NOMO-1 treated with dmso at 0.1 percent for 144 hours (cell line): ENCODE results near the gene TNKS1BP1.

Experiments used
- DNase-seq: peaks from one replicate; lab custom pipeline; 2025; ENCODE audit not compliant: unreplicated experiment; lab: John Stamatoyannopoulos, UW

The TNKS1BP1 gene

GRCh38 chr11:57335023-57335342 is 10.2 kb upstream of the TNKS1BP1 start:
- no peak for DNase-seq

- no peak for DNase-seq
These were observed 8.1 kb upstream of the TNKS1BP1 start for GRCh38 chr11:57332694-57333440.

GRCh38 chr11:57331720-57332119 is 7.0 kb upstream of the TNKS1BP1 start:
- no peak for DNase-seq

GRCh38 chr11:57330029-57330428 is 5.3 kb upstream of the TNKS1BP1 start:
- DNase-seq = no peak

GRCh38 chr11:57327721-57328120 is 3.0 kb upstream of the TNKS1BP1 start:
- DNase-seq = no peak

- DNase-seq = no peak
These were observed 940 bp upstream of the TNKS1BP1 start for GRCh38 chr11:57325735-57326048.

GRCh38 chr11:57324154-57324885 is 432 bp downstream of the TNKS1BP1 start:
- no peak for DNase-seq

- no peak for DNase-seq
These were observed 948 bp downstream of the TNKS1BP1 start for GRCh38 chr11:57323855-57324153.

GRCh38 chr11:57323167-57323854 is 1.4 kb downstream of the TNKS1BP1 start:
- DNase-seq = no peak

GRCh38 chr11:57322256-57323166 is 2.2 kb downstream of the TNKS1BP1 start:
- DNase-seq = no peak

GRCh38 chr11:57321388-57322255 is 3.1 kb downstream of the TNKS1BP1 start:
- no peak for DNase-seq

GRCh38 chr11:57320719-57321387 is 3.9 kb downstream of the TNKS1BP1 start:
- no peak for DNase-seq

GRCh38 chr11:57320067-57320718 is 4.6 kb downstream of the TNKS1BP1 start:
- DNase-seq = no peak

GRCh38 chr11:57318178-57318577 is 6.6 kb downstream of the TNKS1BP1 start:
- no peak for DNase-seq

GRCh38 chr11:57316017-57316416 is 8.7 kb downstream of the TNKS1BP1 start:
- no peak for DNase-seq

GRCh38 chr11:57315491-57315890 is 9.3 kb downstream of the TNKS1BP1 start:
- DNase-seq = no peak

- DNase-seq = no peak
These were observed 10.4 kb downstream of the TNKS1BP1 start for GRCh38 chr11:57314221-57314973.

GRCh38 chr11:57313788-57314135 is 11.0 kb downstream of the TNKS1BP1 start:
- no peak for DNase-seq
